K562 (cell line): ENCODE results near the gene ITSN2. TPM values are rescaled to one million over a fixed set of nuclear protein-coding genes. Genes with fewer than 3 reads are reported as not detected.

ENCODE experiments used
- ATAC-seq: fragments of 200-7000 bp; cut with Tn5 transposase; 3 replicates; pipeline ENCODE4 v1.9.1; 2020; ENCODE audit warnings: moderate library complexity
- BruUV-seq: library from RNA; stranded (reverse); fragments of 400-500 nt; replicated peaks from 2 replicates; lab custom pipeline; 2021; lab: Mats Ljungman, UMichigan
- CTCF ChIA-PET: fragments of 300-600 bp; formaldehyde crosslinking; extraction: SDS; loops from one replicate; lab custom pipeline; 2021; ENCODE audit warnings: low intra/inter-chr PET ratio; lab: Yijun Ruan, JAX
- POLR2A ChIA-PET: fragments of 300-600, 350-650 bp; sonication (Branson Sonifier 250); formaldehyde crosslinking; extraction: SDS; loops from one replicate; lab custom pipeline; 2021; ENCODE audit warnings: antibody characterized with exemption, inconsistent platforms; lab: Yijun Ruan, JAX
- DNase-seq, 4 experiments: peaks; one replicate each; pipeline versions ENCODE4 v3.0.0 to v3.0.0-alpha.2; 2011 to 2018; ENCODE audit warnings: low spot score in 3 of 4, mixed read lengths in 3 of 4; ENCODE audit errors: extremely low read depth in 1 of 4
- FAIRE-seq: peaks from 2 replicates; lab custom pipeline; 2011; peaks lifted over from hg19 to GRCh38; lab: Jason Lieb, UNC
- H2AFZ ChIP-seq: 2 replicates; pipeline ENCODE4 v1.6.0; 2011; ENCODE audit warnings: low read depth, low read length, control low read depth, inconsistent platforms
- H3K27ac ChIP-seq: fragments of 200-600 bp; 3 replicates; pipeline ENCODE4 v1.8.0; 2011; ENCODE audit warnings: low read depth, mild to moderate bottlenecking, control low read depth, inconsistent platforms, low read length, moderate library complexity, mixed read lengths; ENCODE audit errors: extremely low read depth
- H3K27me3 ChIP-seq, 2 experiments: fragments of 300-600 bp in 1 of 2; 2 replicates in 1 of 2; 3 replicates in 1 of 2; pipeline versions ENCODE4 v1.6.0 to v1.8.0; 2011; ENCODE audit warnings: inconsistent platforms in 2 of 2, low read length in 2 of 2, mild to moderate bottlenecking in 1 of 2, mixed read lengths in 1 of 2, moderate library complexity in 1 of 2; ENCODE audit not compliant: control insufficient read depth in 2 of 2, insufficient read depth in 2 of 2
- H3K36me3 ChIP-seq: fragments of 300-600 bp; 3 replicates; pipeline ENCODE4 v1.8.0; 2011; ENCODE audit warnings: mild to moderate bottlenecking, low read length, inconsistent platforms; ENCODE audit not compliant: control insufficient read depth, insufficient read depth
- H3K4me1 ChIP-seq, 2 experiments: fragments of 200-600 bp in 1 of 2; replicated peaks in 1 of 2; 2 replicates in 1 of 2; 3 replicates in 1 of 2; pipeline versions ENCODE4 v1.5.1 to v1.8.0; 2011; ENCODE audit warnings: inconsistent platforms in 2 of 2, low read length in 2 of 2, mild to moderate bottlenecking in 1 of 2, mixed read lengths in 1 of 2, moderate library complexity in 1 of 2; ENCODE audit not compliant: control insufficient read depth in 2 of 2, insufficient read depth in 2 of 2
- H3K4me2 ChIP-seq: 2 replicates; pipeline ENCODE4 v1.6.1; 2011; ENCODE audit warnings: low read length, control low read depth, inconsistent platforms, mixed read lengths; ENCODE audit not compliant: insufficient read depth
- H3K4me3 ChIP-seq: fragments of 200-600 bp; sonication (generic), shearing (Covaris generic); 2 replicates; pipeline ENCODE4 v1.5.1; 2016; ENCODE audit warnings: control low read depth, inconsistent platforms
- H3K79me2 ChIP-seq: fragments of 200-600 bp; 3 replicates; pipeline ENCODE4 v1.8.0; 2011; ENCODE audit warnings: low read length, inconsistent platforms; ENCODE audit not compliant: control insufficient read depth, insufficient read depth
- H3K9ac ChIP-seq, 2 experiments: 2 replicates each; pipeline versions ENCODE4 v1.6.0 to v1.6.1; 2011; ENCODE audit warnings: low read depth in 2 of 2, low read length in 2 of 2, control low read depth in 1 of 2, inconsistent platforms in 1 of 2, mild to moderate bottlenecking in 1 of 2, mixed read lengths in 1 of 2; ENCODE audit not compliant: insufficient read depth in 1 of 2
- H3K9me1 ChIP-seq: one replicate; pipeline ENCODE4 v1.6.0; 2011; ENCODE audit warnings: inconsistent platforms, mild to moderate bottlenecking, low read length, moderate library complexity; ENCODE audit not compliant: control insufficient read depth, insufficient read depth
- H3K9me3 ChIP-seq: replicated peaks from 2 replicates; pipeline ENCODE4 v1.5.1; 2011; ENCODE audit warnings: low read depth, low read length, inconsistent platforms; ENCODE audit not compliant: control insufficient read depth, insufficient read depth
- H4K20me1 ChIP-seq: replicated peaks from 2 replicates; pipeline ENCODE4 v1.6.1; 2011; ENCODE audit warnings: low read length, inconsistent platforms, mixed read lengths; ENCODE audit not compliant: control insufficient read depth, insufficient read depth
- HIVEP1 ChIP-seq: fragments of 250-450 bp; sonication (Bioruptor Pico); IDR thresholded peaks from 2 replicates; pipeline ENCODE4 v1.4.0; 2020; ENCODE audit warnings: mild to moderate bottlenecking
- ILK ChIP-seq: fragments of 450-650 bp; IDR thresholded peaks from 2 replicates; pipeline ENCODE4 v1.6.1; 2016; ENCODE audit warnings: missing genetic modification characterization, low read depth, mild to moderate bottlenecking, missing compliant biosample characterization, moderate library complexity, borderline replicate concordance
- MEIS2 ChIP-seq: fragments of 450-650 bp; IDR thresholded peaks from 2 replicates; pipeline ENCODE4 v1.6.1; 2014; ENCODE audit warnings: mild to moderate bottlenecking; ENCODE audit not compliant: partially characterized antibody
- NONO ChIP-seq, 2 experiments: fragments of 200-400 bp in 1 of 2; fragments of 450-650 bp in 1 of 2; formaldehyde crosslinking in 1 of 2; IDR thresholded peaks; 2 replicates each; pipeline ENCODE4 v1.6.1; 2017; ENCODE audit warnings: low read depth in 2 of 2, mild to moderate bottlenecking in 2 of 2, moderate library complexity in 2 of 2, low read length in 1 of 2
- NR2F6 ChIP-seq: fragments of 450-650 bp; formaldehyde crosslinking; IDR thresholded peaks from 2 replicates; pipeline ENCODE4 v1.4.0; 2020; ENCODE audit warnings: mild to moderate bottlenecking
- TAF1 ChIP-seq: IDR thresholded peaks from 2 replicates; pipeline ENCODE4 v1.6.1; 2011; ENCODE audit warnings: mild to moderate bottlenecking, low read length, moderate library complexity; ENCODE audit not compliant: insufficient read depth, control insufficient read depth, severe bottlenecking; ENCODE audit errors: extremely low read depth
- U2AF1 ChIP-seq: fragments of 200-400 bp; formaldehyde crosslinking; optimal IDR thresholded peaks from 2 replicates; pipeline ENCODE3; 2017; ENCODE audit warnings: mild to moderate bottlenecking, low read depth, low read length, moderate library complexity
- ZBED1 ChIP-seq: IDR thresholded peaks from 2 replicates; pipeline ENCODE4 v1.6.1; 2014
- ZNF3 ChIP-seq: fragments of 250-450 bp; sonication (Bioruptor Pico); IDR thresholded peaks from 2 replicates; pipeline ENCODE4 v1.5.0; 2021; ENCODE audit warnings: mild to moderate bottlenecking, moderate library complexity
- ZNF561 ChIP-seq: fragments of 450-650 bp; formaldehyde crosslinking; conservative IDR thresholded peaks from 2 replicates; pipeline ENCODE4 v1.4.0; 2020; ENCODE audit warnings: mild to moderate bottlenecking, moderate library complexity
- ZNF79 ChIP-seq: fragments of 250-450 bp; sonication (Bioruptor Pico); IDR thresholded peaks from 2 replicates; pipeline ENCODE4 v1.4.0; 2020; ENCODE audit warnings: low read depth, mild to moderate bottlenecking, moderate library complexity
- in situ Hi-C: fragments of 300-500 bp; cut with MboI; formaldehyde crosslinking; loops from 4 replicates; pipeline ENCODE4 v1.15.0; 2018; ENCODE audit warnings: inconsistent platforms, mixed read lengths
- intact Hi-C: fragments of 100-400 bp; cut with micrococcal nuclease; formaldehyde crosslinking; loops from 2 replicates; pipeline ENCODE4 v1.14.2; 2022
- polyA plus RNA-seq, 8 experiments: library from polyadenylated mRNA; depleted of rRNA in 4 of 8; stranded (reverse) in 5 of 8; unstranded in 3 of 8; fragments of >200 nt; fragmentation: Nextera tagmentation in 2 of 8; fragmentation: Illumina TruSeq in 1 of 8; extraction: Ambion mirVana in 2 of 8; extraction: Trizol in 1 of 8; gene quantifications; 2 replicates each; pipeline versions ENCODE4 v1.2.1 to v1.2.3, GENCODE V29; 2011 to 2014; ENCODE audit warnings: inconsistent platforms in 1 of 8, missing spikeins in 1 of 8
- total RNA-seq, 7 experiments: library from RNA; depleted of rRNA in 6 of 7; stranded (reverse); fragments of >200 nt in 6 of 7; fragmentation: Illumina TruSeq in 2 of 7; extraction: Trizol in 2 of 7; gene quantifications; 2 replicates each; pipeline versions ENCODE4 v1.2.1 to v1.2.3, GENCODE V29; 2011 to 2021; ENCODE audit warnings: low replicate concordance in 1 of 7
- TF ChIP-seq, protein P1 (sequence below): sonication (generic); formaldehyde crosslinking; IDR thresholded peaks from 2 replicates; pipeline ENCODE4 v1.8.0; 2022; ENCODE audit warnings: mild to moderate bottlenecking, missing genetic modification reagents, borderline replicate concordance
- TF ChIP-seq, protein P2 (sequence below), 2 experiments: IDR thresholded peaks in 1 of 2; conservative IDR thresholded peaks in 1 of 2; 2 replicates each; pipeline ENCODE4 v1.6.1; 2016; ENCODE audit warnings: low read depth in 2 of 2, mild to moderate bottlenecking in 1 of 2, missing compliant biosample characterization in 1 of 2, missing genetic modification characterization in 1 of 2, moderate library complexity in 1 of 2
- TF ChIP-seq, protein P3 (sequence below): fragments of 450-650 bp; IDR thresholded peaks from 2 replicates; pipeline ENCODE4 v1.6.1; 2016
- TF ChIP-seq, protein P4 (sequence below): fragments of 250-450 bp; sonication (Bioruptor Pico); IDR thresholded peaks from 2 replicates; pipeline ENCODE4 v1.8.0; 2022; ENCODE audit warnings: inconsistent platforms

Gene ITSN2
- total and polyA plus RNA-seq, 9 of the 15 experiments (the other 6 are each of a cell fraction or from before 2014, with no cell fraction given) = 6.6 to 19.9 (median 15.2) TPM

DNA sequence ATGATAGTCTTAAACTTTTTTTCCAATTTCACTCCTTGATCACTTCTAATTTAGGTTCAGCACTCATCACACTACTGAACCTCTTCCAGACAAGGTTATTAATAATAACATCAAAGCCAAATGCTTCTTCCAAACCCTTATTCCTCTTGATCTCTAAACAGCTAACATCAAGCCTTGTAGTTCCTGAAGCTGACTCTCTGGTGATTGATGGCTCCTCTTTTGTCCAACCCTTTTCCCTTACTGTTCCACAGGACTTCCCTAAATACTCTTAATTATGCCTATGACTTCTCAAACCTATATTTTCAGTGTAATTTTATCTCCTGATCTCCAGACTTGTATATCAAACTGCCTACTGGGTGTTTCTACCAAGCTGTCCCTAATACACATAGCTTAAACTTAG, 101.6 kb downstream of the ITSN2 start:
- BruUV-seq = no TSS peak
- no peak overlapping the region for H3K4me2 ChIP-seq
- H3K27me3 ChIP-seq = no peaks in the 10 kb centered on the region
- H3K9me3 ChIP-seq = no peaks in the 10 kb centered on the region
- H2AFZ ChIP-seq = no peak overlapping the region
- no peaks in the 10 kb centered on the region for H3K79me2 ChIP-seq
- H3K9ac ChIP-seq = no peak overlapping the region
- ChIA-PET CTCF (interaction anchor here (0.7 kb wide), 1 partner anchor 1505 kb away, joined by 3 read pairs; no protein-coding TSS in a partner anchor), POLR2A (interaction anchor here (1.0 to 1.2 kb wide), 2 partner anchors 13 to 19 kb away, joined by 3 to 5 read pairs; no protein-coding TSS in a partner anchor)
- in situ Hi-C loops = no loop called here
- TF ChIP-seq ZNF3 (CRISPR knock-in tag) (no peak), U2AF1 (no peak), NONO (IDR thresholded peaks at IDR 0.05; ENCODE audit: low read depth in 2 of 2, low read length in 1 of 2) (no peak), HIVEP1 (CRISPR knock-in tag) (no peak), ILK (no peak), MEIS2 (peak; percentile 78), ZNF561 (CRISPR knock-in tag) (no peak), TAF1 (no peak), NR2F6 (no peak), ZNF79 (no peak), ZBED1 (no peak)
- TF ChIP-seq, protein P1, sequence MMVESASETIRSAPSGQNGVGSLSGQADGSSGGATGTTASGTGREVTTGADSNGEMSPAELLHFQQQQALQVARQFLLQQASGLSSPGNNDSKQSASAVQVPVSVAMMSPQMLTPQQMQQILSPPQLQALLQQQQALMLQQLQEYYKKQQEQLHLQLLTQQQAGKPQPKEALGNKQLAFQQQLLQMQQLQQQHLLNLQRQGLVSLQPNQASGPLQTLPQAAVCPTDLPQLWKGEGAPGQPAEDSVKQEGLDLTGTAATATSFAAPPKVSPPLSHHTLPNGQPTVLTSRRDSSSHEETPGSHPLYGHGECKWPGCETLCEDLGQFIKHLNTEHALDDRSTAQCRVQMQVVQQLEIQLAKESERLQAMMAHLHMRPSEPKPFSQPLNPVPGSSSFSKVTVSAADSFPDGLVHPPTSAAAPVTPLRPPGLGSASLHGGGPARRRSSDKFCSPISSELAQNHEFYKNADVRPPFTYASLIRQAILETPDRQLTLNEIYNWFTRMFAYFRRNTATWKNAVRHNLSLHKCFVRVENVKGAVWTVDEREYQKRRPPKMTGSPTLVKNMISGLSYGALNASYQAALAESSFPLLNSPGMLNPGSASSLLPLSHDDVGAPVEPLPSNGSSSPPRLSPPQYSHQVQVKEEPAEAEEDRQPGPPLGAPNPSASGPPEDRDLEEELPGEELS (CRISPR knock-in tag) = no peak
- TF ChIP-seq, protein P2, sequence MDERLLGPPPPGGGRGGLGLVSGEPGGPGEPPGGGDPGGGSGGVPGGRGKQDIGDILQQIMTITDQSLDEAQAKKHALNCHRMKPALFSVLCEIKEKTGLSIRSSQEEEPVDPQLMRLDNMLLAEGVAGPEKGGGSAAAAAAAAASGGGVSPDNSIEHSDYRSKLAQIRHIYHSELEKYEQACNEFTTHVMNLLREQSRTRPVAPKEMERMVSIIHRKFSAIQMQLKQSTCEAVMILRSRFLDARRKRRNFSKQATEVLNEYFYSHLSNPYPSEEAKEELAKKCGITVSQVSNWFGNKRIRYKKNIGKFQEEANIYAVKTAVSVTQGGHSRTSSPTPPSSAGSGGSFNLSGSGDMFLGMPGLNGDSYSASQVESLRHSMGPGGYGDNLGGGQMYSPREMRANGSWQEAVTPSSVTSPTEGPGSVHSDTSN (CRISPR knock-in tag; IDR thresholded peaks at IDR 0.05; ENCODE audit: low read depth) = 0 out of 2 replicates have a peak, but pooled peaks have one; percentile 25
- TF ChIP-seq, protein P2 (tag; conservative IDR thresholded peaks at IDR 0.05; ENCODE audit: low read depth) = peak; percentile 80
- TF ChIP-seq, protein P3, sequence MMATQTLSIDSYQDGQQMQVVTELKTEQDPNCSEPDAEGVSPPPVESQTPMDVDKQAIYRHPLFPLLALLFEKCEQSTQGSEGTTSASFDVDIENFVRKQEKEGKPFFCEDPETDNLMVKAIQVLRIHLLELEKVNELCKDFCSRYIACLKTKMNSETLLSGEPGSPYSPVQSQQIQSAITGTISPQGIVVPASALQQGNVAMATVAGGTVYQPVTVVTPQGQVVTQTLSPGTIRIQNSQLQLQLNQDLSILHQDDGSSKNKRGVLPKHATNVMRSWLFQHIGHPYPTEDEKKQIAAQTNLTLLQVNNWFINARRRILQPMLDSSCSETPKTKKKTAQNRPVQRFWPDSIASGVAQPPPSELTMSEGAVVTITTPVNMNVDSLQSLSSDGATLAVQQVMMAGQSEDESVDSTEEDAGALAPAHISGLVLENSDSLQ = peak; percentile 85
- TF ChIP-seq, protein P4, sequence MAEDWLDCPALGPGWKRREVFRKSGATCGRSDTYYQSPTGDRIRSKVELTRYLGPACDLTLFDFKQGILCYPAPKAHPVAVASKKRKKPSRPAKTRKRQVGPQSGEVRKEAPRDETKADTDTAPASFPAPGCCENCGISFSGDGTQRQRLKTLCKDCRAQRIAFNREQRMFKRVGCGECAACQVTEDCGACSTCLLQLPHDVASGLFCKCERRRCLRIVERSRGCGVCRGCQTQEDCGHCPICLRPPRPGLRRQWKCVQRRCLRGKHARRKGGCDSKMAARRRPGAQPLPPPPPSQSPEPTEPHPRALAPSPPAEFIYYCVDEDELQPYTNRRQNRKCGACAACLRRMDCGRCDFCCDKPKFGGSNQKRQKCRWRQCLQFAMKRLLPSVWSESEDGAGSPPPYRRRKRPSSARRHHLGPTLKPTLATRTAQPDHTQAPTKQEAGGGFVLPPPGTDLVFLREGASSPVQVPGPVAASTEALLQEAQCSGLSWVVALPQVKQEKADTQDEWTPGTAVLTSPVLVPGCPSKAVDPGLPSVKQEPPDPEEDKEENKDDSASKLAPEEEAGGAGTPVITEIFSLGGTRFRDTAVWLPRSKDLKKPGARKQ (CRISPR knock-in tag) = no peak
- DNase-seq = no peak
- peaks cover 4% of the 10 kb centered on the region; the same call in 1 of the 3 replicates for H3K36me3 ChIP-seq
- ATAC-seq = no peak
- no peaks in the 10 kb centered on the region; a peak in 1 of 5 replicates for H3K4me1 ChIP-seq
- H3K4me3 ChIP-seq = no peak overlapping the region
- H3K9me1 ChIP-seq = no peaks in the 10 kb centered on the region
- no peak for FAIRE-seq
- no peak overlapping the region for H3K27ac ChIP-seq
- intact Hi-C loops = no loop called here
- no peaks in the 10 kb centered on the region for H4K20me1 ChIP-seq
